Activated CD4-positive, alpha-beta T cell treated with anti-CD3 and anti-CD28 coated beads, Interleukin-2, amount 50 U/mL, for 1 hour (primary cell): ENCODE results near the gene ORC2.
"Not testable (repeated sequence)": the region's sequence is repeated elsewhere in the genome, so short reads cannot be mapped to it uniquely, and the experiment has no call there.

Experiments
- DNase-seq: peaks from one replicate; pipeline ENCODE4 v3.0.0-alpha.2; 2020

Gene ORC2

GRCh38 chr2:200930947-200931626, 32.4 kb downstream of the ORC2 start:
- no peak for DNase-seq

DNA sequence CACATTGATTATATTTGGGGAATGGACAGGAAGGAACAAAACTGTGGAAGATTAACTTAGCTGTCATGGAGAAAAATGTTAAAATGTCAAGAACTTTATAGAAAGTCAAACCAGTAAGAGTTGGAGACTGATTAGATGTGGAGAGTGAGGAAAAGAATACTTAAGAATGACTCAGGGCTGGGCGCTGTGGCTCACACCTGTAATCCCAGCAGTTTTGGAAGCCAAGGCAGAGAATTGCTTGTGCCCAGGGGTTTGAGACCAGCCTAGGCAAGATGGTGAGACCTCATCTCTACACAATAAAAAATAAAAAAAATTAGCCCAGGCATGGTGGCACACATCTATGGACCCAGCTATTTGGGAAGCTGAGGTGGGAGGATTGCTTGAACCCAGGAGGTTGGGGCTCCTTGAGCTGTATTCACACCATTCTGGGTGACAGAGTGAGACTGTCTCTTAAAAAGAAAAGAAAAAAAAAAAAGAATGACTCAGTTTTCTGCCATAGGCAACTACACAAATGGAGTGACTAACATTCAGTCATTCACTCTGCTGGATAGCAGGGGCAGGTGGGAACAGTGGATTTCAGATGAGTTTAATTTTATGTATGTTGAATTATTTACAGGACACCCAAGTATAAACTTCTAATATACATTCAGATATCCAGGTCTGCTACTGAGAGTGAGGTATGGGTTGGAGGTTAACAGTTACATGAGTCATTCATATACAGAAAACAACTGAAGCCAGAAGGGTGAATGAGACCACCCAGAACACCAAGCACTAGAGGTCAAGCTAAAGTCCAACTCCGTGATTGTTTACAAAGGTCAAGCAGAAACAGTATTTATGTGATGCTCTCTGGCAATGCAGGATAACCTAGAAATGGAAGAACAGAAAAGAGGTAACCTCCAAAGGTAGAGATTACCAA, 33.9 kb downstream of the ORC2 start:
- DNase-seq, result no peak

GRCh38 chr2:200922439-200922838, 41.0 kb downstream of the ORC2 start:
- no peak for DNase-seq

- no peak for DNase-seq
These were observed 49.8 kb downstream of the ORC2 start for GRCh38 chr2:200913654-200914053.

DNA sequence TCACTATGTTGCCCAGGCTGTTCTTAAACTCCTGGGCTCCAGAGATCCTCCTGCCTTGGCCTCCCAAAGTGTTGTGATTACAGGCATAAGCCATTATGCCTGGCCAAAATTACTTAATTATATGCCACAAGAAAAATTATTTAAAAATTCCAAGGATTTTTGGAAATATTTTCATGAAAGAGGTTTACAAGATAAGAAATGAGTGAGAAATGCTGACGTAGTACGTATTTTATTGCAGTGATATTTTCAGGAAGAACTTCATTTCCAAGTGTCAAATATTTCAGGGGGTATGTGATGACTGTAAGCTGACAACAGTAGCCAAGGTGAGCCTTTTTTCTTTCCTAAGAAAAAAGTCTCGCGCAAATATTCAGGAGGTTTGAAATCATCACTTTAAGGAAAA, 53.5 kb downstream of the ORC2 start:
- DNase-seq, result no peak

DNA sequence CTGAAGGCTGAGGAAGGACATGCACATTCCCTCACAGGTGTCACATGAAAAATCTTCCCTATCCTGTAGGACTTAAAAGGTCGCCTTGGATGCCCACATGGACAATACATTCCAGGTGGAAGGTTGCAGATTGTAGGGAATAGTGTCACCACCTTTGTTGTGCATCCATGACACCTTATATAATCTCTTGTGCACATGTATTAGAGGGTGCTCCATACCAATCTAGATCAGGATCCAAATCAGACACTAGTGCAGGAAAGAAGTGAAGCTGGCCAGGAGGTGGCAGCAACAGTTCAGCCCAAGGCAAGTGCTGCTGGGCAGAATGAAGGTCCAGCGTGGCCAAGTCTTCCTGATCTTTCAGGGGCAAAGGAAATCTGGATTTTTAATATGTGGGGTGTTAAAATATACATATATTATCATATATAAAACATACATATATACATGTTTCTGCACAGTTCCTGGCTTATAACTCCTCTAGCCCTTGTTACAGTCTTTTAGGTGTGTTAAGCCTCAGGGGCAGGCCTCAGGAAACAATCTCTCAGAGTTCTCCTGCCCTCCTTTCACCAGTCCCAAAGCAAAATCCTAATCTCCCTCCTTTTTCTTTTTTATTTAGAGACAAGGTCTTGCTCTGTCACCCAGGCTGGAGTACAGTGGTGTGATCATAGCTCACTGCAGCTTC, 57.7 kb downstream of the ORC2 start:
- DNase-seq, result peak; percentile 46

DNA sequence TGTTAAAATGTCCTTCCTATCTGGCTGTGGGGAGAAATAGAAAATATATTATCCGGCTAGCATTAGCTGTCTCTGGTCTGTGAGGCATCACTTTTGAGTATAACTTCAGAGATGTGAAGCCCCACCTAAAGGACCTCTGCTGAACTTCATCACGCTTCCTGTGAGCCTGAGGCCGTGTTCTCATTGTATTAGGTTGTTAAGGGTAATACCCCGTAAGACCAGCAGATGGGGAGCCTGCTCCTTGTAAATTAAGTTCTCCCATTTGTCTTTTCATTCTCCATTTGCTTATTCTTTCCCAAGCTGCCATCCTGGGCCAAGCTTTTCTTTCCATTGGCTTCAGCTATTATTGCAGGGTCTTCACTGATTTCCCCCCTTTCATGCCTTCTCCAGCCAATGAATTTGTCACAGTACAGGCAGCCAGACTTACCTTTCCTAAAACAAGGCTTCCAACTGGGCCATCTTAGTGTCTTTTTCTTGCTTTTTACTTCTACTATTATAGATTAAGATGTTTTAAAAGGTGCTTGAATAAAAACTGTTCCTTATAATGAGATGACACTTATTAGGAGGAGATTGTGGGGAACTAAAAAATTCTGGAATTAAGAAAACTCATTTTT, 61.9 kb downstream of the ORC2 start:
- DNase-seq, result peak; percentile 66

DNA sequence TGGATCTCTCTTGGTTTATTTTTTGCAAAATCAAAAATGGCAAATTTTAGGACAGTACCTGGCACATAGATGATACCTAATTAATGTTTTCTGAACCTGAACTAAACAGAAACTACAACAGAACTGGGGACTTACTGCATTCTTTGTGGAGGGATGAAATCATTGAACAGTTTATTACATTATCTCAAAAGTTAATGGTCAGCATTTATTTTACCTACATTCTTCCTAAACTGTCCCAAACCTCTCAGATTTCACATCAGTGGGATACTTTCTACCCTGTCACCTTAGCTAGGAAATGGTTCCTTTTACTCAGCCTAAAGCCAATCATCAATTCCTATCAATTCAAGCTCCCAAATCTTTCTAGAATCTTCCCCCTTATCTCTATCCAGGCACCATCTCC, 64.0 kb downstream of the ORC2 start:
- no peak for DNase-seq

DNA sequence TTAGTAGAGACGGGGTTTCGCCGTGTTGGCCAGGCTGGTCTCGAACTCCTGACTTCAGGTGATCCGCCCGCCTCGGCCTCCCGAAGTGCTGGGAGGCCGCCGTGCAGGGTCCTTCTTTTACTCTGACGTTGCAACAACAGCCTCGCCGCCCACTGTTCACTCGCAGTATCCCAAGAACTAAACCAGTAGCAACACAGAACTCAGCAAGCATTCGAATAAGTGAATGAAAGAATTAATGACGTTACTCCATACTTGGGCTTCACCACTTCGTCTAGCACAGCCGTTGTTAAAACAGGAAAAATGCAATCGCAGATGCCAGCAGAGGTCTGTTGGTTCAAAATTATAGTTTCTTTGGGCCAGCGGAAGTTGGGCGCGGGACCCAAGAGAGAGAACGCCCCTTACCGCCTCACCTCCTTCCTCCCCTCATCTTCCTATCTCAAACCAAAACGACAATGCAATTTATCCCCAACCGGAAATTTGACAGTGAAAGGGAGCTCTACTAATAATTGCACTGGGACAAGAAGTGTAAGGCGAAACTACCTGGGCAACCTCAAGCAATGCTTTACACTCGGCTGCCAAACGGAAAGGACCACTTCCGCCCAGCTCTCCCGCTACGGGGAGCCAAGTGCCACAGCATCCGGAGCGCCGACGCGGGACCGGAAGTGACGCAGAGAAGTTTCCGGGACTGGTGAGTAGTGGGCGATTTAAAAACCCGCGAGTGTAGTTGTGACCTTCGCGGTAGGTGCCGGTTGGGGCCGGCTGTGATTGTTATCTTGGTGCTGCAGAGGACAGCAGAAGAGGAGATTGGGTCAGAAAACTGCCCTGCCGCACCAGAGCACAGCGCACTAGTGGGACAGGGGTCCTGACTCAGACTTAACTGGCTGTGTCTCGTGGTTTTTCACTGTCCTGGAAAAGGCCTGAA, 74.5 kb downstream of the ORC2 start, which contains the start of the genes NIF3L1 and PPIL3:
Gene NIF3L1 (plus strand): TSS at position 668 of the 922 bp plus-strand sequence. CDS start 2,573 bp downstream, outside the sequence.
Gene PPIL3 (minus strand): TSS at position 374 of the 922 bp plus-strand sequence. CDS start 1,462 bp downstream, outside the sequence.
- peak; percentile 96 for DNase-seq

- not testable (repeated sequence) for DNase-seq
These were observed 81.7 kb downstream of the ORC2 start for GRCh38 chr2:200881715-200882249.

- no peak for DNase-seq
These were observed 85.1 kb downstream of the ORC2 start for GRCh38 chr2:200878289-200878880.

DNA sequence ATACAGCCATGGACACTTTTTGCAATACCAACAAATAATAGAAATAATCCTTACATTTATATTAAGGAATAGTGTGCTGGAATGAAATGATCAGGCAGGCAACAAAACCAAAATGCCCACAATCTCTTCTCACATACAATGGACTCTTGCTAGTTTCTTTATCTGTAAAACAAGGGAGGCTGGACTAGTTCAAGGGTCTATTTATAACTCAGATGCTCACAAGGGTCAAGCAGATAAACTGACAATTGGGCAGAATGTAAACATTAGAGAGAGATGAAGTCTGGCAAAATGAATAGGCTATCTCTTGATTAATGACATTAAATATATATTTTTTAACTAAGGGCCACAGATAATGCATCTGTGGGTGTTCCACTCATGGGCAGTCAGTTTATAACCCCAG, 86.0 kb downstream of the ORC2 start:
- no peak for DNase-seq

DNA sequence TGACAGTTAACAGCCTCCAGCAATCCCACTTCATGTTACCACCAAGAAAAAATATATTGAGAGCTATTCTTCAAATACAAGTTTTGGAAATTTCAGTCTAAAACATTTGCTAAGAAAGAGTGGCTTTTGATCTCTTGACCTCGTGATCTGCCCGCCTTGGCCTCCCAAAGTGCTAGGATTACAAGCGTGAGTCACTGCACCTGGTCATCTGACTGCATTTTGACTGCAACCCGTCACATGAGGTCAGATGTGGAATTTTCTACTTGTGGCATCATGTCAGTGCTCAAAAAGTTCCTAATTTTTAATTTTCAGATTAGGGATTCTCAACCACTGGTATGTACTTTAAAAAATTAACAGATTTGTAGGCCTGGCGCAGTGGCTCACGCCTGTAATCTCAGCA, 89.9 kb downstream of the ORC2 start:
- DNase-seq, result no peak

GRCh38 chr2:200871151-200871550, 92.3 kb downstream of the ORC2 start:
- no peak for DNase-seq

- no peak for DNase-seq
These were observed 94.4 kb downstream of the ORC2 start for GRCh38 chr2:200869014-200869413.

DNA sequence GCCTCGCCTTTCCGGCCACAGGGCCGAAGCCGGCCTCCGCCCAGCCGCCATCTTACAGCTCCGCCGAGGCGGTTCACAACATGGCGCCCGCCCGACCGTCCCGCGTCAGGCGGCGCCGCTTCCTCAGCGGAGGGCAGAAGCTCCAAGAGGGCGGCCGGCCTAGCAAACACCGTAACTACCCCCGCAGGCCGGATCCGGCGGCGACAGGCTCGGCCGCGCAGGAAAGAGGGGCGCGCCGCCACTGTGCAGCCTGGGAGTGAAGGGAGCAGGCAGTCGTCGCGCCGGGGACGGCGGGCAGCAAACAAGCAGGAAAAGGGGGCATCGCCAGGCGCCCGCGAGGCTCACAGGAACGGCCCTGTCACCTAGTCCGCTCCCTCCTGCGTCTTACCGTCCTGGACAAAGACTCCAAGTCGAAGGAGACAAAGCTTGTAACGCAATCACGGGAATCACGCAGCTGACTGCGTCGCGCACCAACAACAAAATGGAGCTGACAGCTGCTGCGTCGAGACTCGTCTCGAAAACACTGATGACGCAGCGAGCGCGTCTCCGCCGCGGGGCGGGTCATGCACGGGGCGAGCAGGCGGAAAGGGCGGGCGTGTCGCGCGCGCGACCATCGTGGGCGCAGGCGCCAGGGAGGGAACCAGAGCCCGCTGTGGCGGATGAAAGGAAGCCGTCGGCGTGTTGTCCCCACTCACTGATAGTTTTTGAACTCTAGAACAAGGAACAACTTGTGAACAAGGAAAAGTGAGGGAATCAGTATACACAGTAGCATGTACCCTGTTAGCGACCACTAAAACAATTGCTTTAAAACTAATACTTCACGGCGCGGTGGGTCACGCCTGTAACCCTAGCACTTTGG, 99.1 kb downstream of the ORC2 start, which contains the start of gene CLK1:
Gene CLK1 (minus strand): TSS at position 483 of the 859 bp plus-strand sequence. CDS start 2,796 bp downstream, outside the sequence.
- DNase-seq, result peak; percentile 98

DNA sequence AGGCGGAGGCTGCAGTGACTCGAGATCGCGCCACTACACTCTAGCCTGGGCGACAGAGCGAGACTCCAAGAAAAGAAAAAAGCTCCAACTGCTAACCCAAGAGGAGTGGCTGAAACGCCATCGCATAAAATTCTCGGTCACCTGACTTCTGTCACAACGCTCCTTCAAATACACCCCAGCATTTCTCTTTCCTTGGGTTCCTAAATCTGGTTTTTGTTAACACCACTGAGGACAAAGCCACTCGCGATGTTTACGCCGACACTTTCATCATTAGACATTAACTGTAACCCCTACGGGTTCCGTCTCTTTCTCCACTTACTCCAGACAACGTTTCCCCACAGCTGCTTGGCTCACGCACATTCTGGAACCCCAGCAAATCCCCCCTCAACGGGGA, 99.7 kb downstream of the ORC2 start:
- DNase-seq, result no peak

GRCh38 chr2:200862532-200863000, 100.9 kb downstream of the ORC2 start:
- DNase-seq, result peak; percentile 42

DNA sequence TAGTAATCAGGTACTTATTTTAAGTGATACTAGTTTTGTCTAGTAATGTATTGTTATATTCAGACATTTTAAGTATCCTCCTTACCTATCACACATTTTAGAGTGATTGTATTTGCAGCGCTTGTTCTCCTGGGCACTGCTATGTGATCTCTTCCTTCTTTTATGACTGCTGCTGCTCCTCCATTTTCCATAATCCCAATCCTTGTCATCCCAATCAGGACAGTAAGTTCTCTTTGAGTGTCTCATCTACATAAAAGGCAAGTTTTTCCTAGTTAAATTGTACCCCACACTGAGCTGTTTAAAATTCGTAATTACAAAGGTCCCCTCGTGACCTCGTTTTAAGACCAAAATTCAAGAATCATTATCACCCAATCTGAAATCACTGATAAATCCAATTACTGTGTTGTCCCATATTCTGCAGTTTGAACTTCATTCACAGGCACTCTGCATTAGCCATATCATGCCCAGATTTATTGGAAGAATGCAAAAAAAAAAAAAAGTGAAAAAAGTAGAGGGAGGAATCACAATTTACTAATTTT, 101.8 kb downstream of the ORC2 start:
- DNase-seq, result no peak
